Suprapubic skin (tissue), 4 donors: ENCODE data around the gene FAM89B. TPM values are rescaled to one million over a fixed set of nuclear protein-coding genes. Genes with fewer than 3 reads are reported as not detected.

Experiments
- DNase-seq, 2 donors: peaks; one replicate each; pipeline ENCODE4 v3.0.0-alpha.2; 2019; ENCODE audit warnings: low spot score in 2 of 2
- H3K27ac ChIP-seq: fragments of 200-600 bp; sonication (generic); one replicate; pipeline ENCODE4 v1.5.1; 2019
- H3K27me3 ChIP-seq: fragments of 200-600 bp; sonication (generic); one replicate; pipeline ENCODE4 v1.5.1; 2019
- H3K36me3 ChIP-seq: fragments of 200-600 bp; sonication (generic); one replicate; pipeline ENCODE4 v1.5.1; 2019
- H3K4me1 ChIP-seq: fragments of 200-600 bp; sonication (generic); one replicate; pipeline ENCODE4 v1.5.1; 2019
- H3K4me3 ChIP-seq: fragments of 200-600 bp; sonication (generic); one replicate; pipeline ENCODE4 v1.5.1; 2019; ENCODE audit warnings: mild to moderate bottlenecking
- H3K9me3 ChIP-seq: fragments of 200-600 bp; sonication (generic); one replicate; pipeline ENCODE4 v1.5.1; 2019
- EP300 ChIP-seq: sonication (generic); formaldehyde crosslinking; IDR thresholded peaks from one replicate; pipeline ENCODE4 v1.6.1; 2017; ENCODE audit warnings: antibody characterized with exemption
- POLR2A ChIP-seq, 2 donors: fragments of 450-650 bp; IDR thresholded peaks; one replicate each; pipeline ENCODE4 v1.6.1; 2017; ENCODE audit warnings: antibody characterized with exemption in 2 of 2, mild to moderate bottlenecking in 2 of 2, moderate library complexity in 2 of 2
- POLR2AphosphoS5 ChIP-seq, 3 donors: sonication (generic); formaldehyde crosslinking; IDR thresholded peaks; one replicate each; pipeline ENCODE4 v1.6.1; 2017; ENCODE audit warnings: antibody characterized with exemption in 3 of 3
- WGBS: methylation state at CpG from one replicate; pipeline ENCODE4 v1.1.5; 2018; 5-methylcytosine and 5-hydroxymethylcytosine counted together
- total RNA-seq, 4 donors: library from RNA; depleted of rRNA; stranded (reverse); fragments of >200 nt; gene quantifications; one replicate each; pipeline ENCODE4 v1.1.0, GENCODE V29; 2016
- TF ChIP-seq, protein P1 (sequence below), 2 donors: fragments of 200-600 bp in 1 of 2; fragments of 450-650 bp in 1 of 2; sonication (generic) in 1 of 2; IDR thresholded peaks; one replicate each; pipeline ENCODE4 v1.5.1; 2016 to 2019; ENCODE audit warnings: antibody characterized with exemption in 2 of 2, mild to moderate bottlenecking in 1 of 2, moderate library complexity in 1 of 2

The FAM89B gene
- total RNA-seq, 4 donors from 2014 or later: 45.2 to 103 (median 72.0) TPM

DNA sequence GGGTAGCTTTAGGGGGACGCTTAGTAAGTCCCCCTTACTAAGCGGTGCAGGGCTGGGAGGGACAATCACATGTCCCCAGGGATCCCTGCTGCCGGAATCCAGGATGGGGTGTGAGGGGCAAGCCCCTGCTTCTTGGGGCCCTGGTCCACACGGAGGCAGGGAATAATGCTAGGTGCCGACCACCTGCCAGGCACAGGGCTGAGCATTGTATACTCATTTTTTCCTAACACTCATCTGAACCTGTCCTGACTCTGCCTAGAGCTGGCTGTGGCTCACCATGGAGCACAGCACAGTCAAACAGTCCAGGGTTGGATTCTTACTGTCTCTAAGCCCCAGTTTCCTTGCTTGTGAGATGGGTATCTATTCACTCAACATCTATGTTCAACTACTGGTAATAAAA, 12.8 kb upstream of the FAM89B start:
- peaks cover 67% of the 10 kb centered on the region for H3K4me1 ChIP-seq
- WGBS: 68% methylated on average over 5 of the region's 5 CpGs
- no peak for TF ChIP-seq POLR2A (IDR thresholded peaks at IDR 0.05)
- no peak for TF ChIP-seq POLR2AphosphoS5 (IDR thresholded peaks at IDR 0.05)
- no peak for TF ChIP-seq EP300
- TF ChIP-seq, protein P1, sequence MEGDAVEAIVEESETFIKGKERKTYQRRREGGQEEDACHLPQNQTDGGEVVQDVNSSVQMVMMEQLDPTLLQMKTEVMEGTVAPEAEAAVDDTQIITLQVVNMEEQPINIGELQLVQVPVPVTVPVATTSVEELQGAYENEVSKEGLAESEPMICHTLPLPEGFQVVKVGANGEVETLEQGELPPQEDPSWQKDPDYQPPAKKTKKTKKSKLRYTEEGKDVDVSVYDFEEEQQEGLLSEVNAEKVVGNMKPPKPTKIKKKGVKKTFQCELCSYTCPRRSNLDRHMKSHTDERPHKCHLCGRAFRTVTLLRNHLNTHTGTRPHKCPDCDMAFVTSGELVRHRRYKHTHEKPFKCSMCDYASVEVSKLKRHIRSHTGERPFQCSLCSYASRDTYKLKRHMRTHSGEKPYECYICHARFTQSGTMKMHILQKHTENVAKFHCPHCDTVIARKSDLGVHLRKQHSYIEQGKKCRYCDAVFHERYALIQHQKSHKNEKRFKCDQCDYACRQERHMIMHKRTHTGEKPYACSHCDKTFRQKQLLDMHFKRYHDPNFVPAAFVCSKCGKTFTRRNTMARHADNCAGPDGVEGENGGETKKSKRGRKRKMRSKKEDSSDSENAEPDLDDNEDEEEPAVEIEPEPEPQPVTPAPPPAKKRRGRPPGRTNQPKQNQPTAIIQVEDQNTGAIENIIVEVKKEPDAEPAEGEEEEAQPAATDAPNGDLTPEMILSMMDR (IDR thresholded peaks at IDR 0.05): no peak

DNA sequence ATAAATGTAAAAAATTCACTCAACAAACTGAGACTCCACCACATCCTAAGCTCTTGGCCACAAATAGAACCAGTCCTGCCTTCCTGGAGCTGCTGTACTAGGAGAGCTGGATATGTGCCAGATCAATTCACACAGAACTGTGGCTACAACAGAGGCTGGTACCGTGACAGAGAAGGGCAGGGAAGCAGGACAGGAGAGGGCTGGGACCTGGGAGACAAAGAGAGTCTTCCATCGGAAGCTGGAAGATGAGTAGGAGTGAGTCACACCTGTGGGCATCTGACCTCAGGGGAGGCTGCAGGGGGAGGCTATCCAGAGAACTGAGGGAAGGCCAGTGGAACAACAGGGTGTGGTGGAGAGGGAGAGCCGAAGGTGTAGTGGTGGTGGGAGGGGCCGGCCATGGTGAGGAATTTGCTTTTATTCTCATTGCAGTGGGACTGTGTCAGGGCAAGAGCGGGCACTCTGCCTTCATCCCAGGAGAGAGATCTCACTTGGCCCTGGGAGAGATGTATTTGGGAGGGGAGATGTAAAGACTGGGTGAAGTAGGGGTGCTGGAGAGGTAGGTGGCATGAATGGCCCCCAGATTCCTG, 12.3 kb upstream of the FAM89B start:
- Histone ChIP-seq H3K27me3 (no peaks in the 10 kb centered on the region), H3K9me3 (no peaks in the 10 kb centered on the region), H3K27ac (peak overlapping the region; percentile 87), H3K4me1 (peaks cover 62% of the 10 kb centered on the region), H3K4me3 (no peak overlapping the region), H3K36me3 (no peaks in the 10 kb centered on the region)
- 32% methylated on average over 5 of the region's 5 CpGs for WGBS
- no peak for DNase-seq
- TF ChIP-seq POLR2AphosphoS5 (IDR thresholded peaks at IDR 0.05) (no peak), EP300 (no peak), POLR2A (IDR thresholded peaks at IDR 0.05) (no peak)
- TF ChIP-seq, protein P1 (IDR thresholded peaks at IDR 0.05): no peak

More for the DNA sequence above, 12.8 kb upstream of the FAM89B start:
- Histone ChIP-seq H3K27me3 (no peaks in the 10 kb centered on the region), H3K4me3 (no peak overlapping the region), H3K27ac (peak overlapping the region; percentile 87), H3K9me3 (no peaks in the 10 kb centered on the region), H3K36me3 (no peaks in the 10 kb centered on the region)
- DNase-seq: no peak

DNA sequence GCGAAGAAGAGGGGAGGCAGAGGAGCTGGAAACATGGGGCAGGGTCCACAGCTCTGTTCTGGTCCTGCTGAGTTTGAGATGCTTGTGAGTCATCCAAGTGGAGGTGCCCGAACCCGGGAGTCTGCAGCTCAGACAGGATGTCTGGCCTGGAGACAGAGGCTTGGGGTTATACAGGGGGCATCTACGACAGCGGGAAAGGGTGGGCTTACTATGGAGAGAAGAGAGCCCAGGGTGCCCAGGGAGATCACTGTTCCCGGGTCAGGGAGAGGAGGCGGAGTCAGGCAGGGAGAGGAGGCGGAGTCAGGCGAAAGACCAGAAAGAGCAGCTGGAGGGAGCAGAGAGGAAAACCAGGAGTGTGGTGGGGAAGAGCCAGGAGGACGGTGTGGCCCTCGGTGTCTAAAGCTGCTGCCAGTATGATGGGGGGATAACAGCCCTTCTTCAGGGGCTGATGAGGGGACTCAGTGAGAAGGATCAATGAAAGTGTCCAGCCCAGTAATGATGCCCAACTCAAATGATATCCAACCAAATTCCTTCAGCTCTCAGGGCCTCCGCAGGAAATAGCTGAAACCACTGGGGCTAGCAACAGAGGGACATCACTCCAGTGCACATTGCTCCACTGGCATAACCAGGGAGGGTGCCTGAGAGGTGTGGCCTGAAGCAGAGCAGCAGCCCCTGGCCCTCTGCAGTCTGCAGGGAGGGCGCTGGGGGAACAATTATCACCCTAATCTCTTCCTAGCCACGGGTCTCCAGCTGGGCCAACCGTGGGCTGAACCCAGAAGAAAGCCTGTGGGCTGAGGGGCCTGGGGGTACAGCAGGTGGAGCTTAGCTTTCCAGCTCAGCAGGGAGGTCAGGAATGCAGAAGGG, 11.6 kb upstream of the FAM89B start:
- DNase-seq: no peak
- H3K4me1 ChIP-seq: peaks cover 60% of the 10 kb centered on the region

DNA sequence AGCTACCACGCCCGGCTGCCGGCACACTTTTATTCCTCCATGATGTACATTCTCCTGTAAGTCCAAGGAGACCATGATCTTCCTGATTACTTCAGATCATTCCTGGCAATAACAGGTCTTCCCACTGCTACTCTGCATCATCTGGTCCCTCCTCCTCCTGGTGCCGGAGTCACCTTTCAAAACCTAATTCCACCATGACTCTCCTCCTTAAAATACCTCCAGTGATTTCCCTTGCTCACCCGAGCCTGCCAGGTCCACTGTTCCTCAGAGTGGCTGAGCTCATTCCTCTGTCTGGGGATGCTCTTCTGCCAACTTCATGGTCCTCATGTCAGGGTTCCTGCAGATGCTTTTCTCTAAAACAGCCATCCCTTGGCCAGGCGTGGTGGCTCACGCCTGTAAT, 10.3 kb upstream of the FAM89B start:
- no peak for DNase-seq
- H3K9me3 ChIP-seq: no peaks in the 10 kb centered on the region
- no peak overlapping the region for H3K4me3 ChIP-seq
- WGBS: 93% methylated on average over 7 of the region's 7 CpGs
- H3K27me3 ChIP-seq: no peaks in the 10 kb centered on the region
- peaks cover 56% of the 10 kb centered on the region for H3K4me1 ChIP-seq
- H3K27ac ChIP-seq: no peak overlapping the region
- H3K36me3 ChIP-seq: no peaks in the 10 kb centered on the region
- no peak for TF ChIP-seq EP300

More for the DNA sequence above, 11.6 kb upstream of the FAM89B start:
- Histone ChIP-seq H3K4me3 (no peak overlapping the region), H3K27me3 (no peaks in the 10 kb centered on the region), H3K27ac (peak overlapping the region; percentile 87), H3K9me3 (no peaks in the 10 kb centered on the region), H3K36me3 (no peaks in the 10 kb centered on the region)
- TF ChIP-seq POLR2A (IDR thresholded peaks at IDR 0.05) (no peak), EP300 (no peak), POLR2AphosphoS5 (IDR thresholded peaks at IDR 0.05) (no peak)
- TF ChIP-seq, protein P1 (IDR thresholded peaks at IDR 0.05): no peak
- WGBS: 33% methylated on average over 15 of the region's 15 CpGs

DNA sequence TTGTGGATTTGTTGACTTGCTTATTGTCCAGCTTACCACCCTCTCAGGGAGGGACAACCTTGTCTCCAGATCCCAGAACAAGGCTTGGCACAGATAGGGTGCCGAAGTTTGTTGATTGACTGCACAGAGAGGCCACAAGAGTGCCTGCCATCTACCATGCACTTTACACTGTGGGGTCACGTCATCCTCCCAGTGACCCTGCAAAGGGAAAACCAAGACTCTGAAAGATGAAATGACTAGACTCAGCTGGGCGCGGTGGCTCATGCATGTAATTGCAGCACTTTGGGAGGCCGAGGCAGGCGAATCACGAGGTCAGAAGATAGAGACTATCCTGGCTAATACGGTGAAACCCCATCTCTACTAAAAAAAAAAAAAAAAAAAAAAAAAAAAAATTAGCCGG, 9.6 kb upstream of the FAM89B start:
- Histone ChIP-seq H3K9me3 (no peaks in the 10 kb centered on the region), H3K27me3 (no peaks in the 10 kb centered on the region), H3K27ac (no peak overlapping the region), H3K4me1 (peaks cover 49% of the 10 kb centered on the region), H3K36me3 (peaks cover 2% of the 10 kb centered on the region), H3K4me3 (no peak overlapping the region)
- no peak for TF ChIP-seq EP300
- TF ChIP-seq, protein P1 (IDR thresholded peaks at IDR 0.05): no peak
- TF ChIP-seq POLR2AphosphoS5 (IDR thresholded peaks at IDR 0.05): no peak
- TF ChIP-seq POLR2A (IDR thresholded peaks at IDR 0.05): no peak
- no peak for DNase-seq
- 81% methylated on average over 9 of the region's 9 CpGs for WGBS
